H1 (cell line): ENCODE measurements around the gene GRAMD2A. TPM values are rescaled to one million over a fixed set of nuclear protein-coding genes. Genes with fewer than 3 reads are reported as not detected.

Experiments
- CTCF ChIA-PET: fragments of 300-600 bp; sonication (Branson Sonifier 250); formaldehyde crosslinking; loops from one replicate; lab custom pipeline; 2021; ENCODE audit not compliant: partially characterized antibody; lab: Charles Lee
- POLR2A ChIA-PET: fragments of 300-600 bp; sonication (Branson Sonifier 250); formaldehyde crosslinking; loops from one replicate; lab custom pipeline; 2021; ENCODE audit warnings: inconsistent platforms; ENCODE audit not compliant: partially characterized antibody; lab: Charles Lee
- DNase-seq, 2 experiments: peaks; one replicate each; pipeline versions ENCODE4 v3.0.0 to v3.0.0-alpha.2; 2010 to 2022; ENCODE audit warnings: low spot score in 2 of 2, low read depth in 1 of 2, mixed read lengths in 1 of 2
- FAIRE-seq: peaks from 2 replicates; lab custom pipeline; 2011; peaks lifted over from hg19 to GRCh38; lab: Jason Lieb, UNC
- H2AFZ ChIP-seq: 2 replicates; pipeline ENCODE4 v1.8.1; 2012; ENCODE audit warnings: low read length, inconsistent platforms
- H2AK5ac ChIP-seq: 2 replicates; pipeline ENCODE4 v1.6.1; 2013; ENCODE audit warnings: low read depth, low read length
- H2BK120ac ChIP-seq: replicated peaks from 2 replicates; pipeline ENCODE3; 2013; ENCODE audit warnings: low read depth, low read length, inconsistent platforms
- H2BK12ac ChIP-seq: 2 replicates; pipeline ENCODE4 v1.6.1; 2013; ENCODE audit warnings: low read depth, low read length
- H2BK15ac ChIP-seq: 2 replicates; pipeline ENCODE4 v1.6.1; 2013; ENCODE audit warnings: low read length
- H2BK20ac ChIP-seq: 2 replicates; pipeline ENCODE4 v1.6.1; 2013; ENCODE audit warnings: low read length
- H2BK5ac ChIP-seq: 2 replicates; pipeline ENCODE4 v1.6.1; 2013; ENCODE audit warnings: low read depth, low read length
- H3K14ac ChIP-seq: 2 replicates; pipeline ENCODE4 v1.6.1; 2013; ENCODE audit warnings: inconsistent platforms; ENCODE audit not compliant: insufficient read length
- H3K18ac ChIP-seq: 2 replicates; pipeline ENCODE4 v1.6.1; 2013; ENCODE audit warnings: low read length; ENCODE audit errors: extremely low read depth
- H3K23ac ChIP-seq: 2 replicates; pipeline ENCODE4 v1.6.1; 2013; ENCODE audit warnings: inconsistent platforms; ENCODE audit not compliant: insufficient read length
- H3K23me2 ChIP-seq: 2 replicates; pipeline ENCODE4 v1.6.1; 2013; ENCODE audit warnings: low read depth, low read length
- H3K27ac ChIP-seq: 2 replicates; pipeline ENCODE4 v1.6.1; 2011; ENCODE audit warnings: low read depth, low read length, inconsistent platforms
- H3K27me3 ChIP-seq, 4 experiments: replicated peaks in 1 of 4; 1 replicate in 1 of 4; 2 replicates in 3 of 4; pipeline versions ENCODE4 v1.6.1 to v1.8.1; 2011 to 2013; ENCODE audit warnings: low read length in 3 of 4, mild to moderate bottlenecking in 3 of 4, inconsistent platforms in 2 of 4, mixed read lengths in 2 of 4, moderate library complexity in 1 of 4; ENCODE audit not compliant: control insufficient read depth in 3 of 4, insufficient read depth in 3 of 4; ENCODE audit errors: extremely low read depth in 1 of 4
- H3K36me3 ChIP-seq, 4 experiments: 2 replicates each; pipeline versions ENCODE4 v1.6.1 to v1.8.1; 2011 to 2013; ENCODE audit warnings: mild to moderate bottlenecking in 4 of 4, low read length in 3 of 4, moderate library complexity in 2 of 4, control low read depth in 1 of 4, inconsistent platforms in 1 of 4; ENCODE audit not compliant: insufficient read depth in 4 of 4, control insufficient read depth in 2 of 4
- H3K4ac ChIP-seq: replicated peaks from 2 replicates; pipeline ENCODE3; 2013; ENCODE audit warnings: low read length, low read depth, mixed read lengths, inconsistent platforms; ENCODE audit not compliant: insufficient read length
- H3K4me1 ChIP-seq, 4 experiments: replicated peaks in 1 of 4; 1 replicate in 1 of 4; 2 replicates in 3 of 4; pipeline versions ENCODE4 v1.6.1 to v1.8.1; 2011 to 2013; ENCODE audit warnings: low read length in 3 of 4, inconsistent platforms in 2 of 4, mixed read lengths in 1 of 4; ENCODE audit not compliant: insufficient read depth in 4 of 4, control insufficient read depth in 3 of 4
- H3K4me2 ChIP-seq, 2 experiments: 2 replicates each; pipeline versions ENCODE4 v1.6.1 to v1.8.1; 2011 to 2013; ENCODE audit warnings: low read depth in 2 of 2, low read length in 2 of 2, control low read depth in 1 of 2, inconsistent platforms in 1 of 2, mild to moderate bottlenecking in 1 of 2; ENCODE audit not compliant: insufficient read depth in 1 of 2
- H3K4me3 ChIP-seq, 4 experiments: fragments of 200-600, 300-600 bp in 1 of 4; sonication (generic), shearing (Covaris generic), sonication (Bioruptor Twin) in 1 of 4; 2 replicates each; pipeline versions ENCODE4 v1.5.1 to v1.8.1; 2011 to 2016; ENCODE audit warnings: low read length in 4 of 4, low read depth in 3 of 4, control low read depth in 2 of 4, inconsistent platforms in 2 of 4, mild to moderate bottlenecking in 2 of 4, mixed read lengths in 1 of 4, moderate library complexity in 1 of 4; ENCODE audit not compliant: insufficient read depth in 2 of 4; ENCODE audit errors: extremely low read depth in 1 of 4
- H3K56ac ChIP-seq: replicated peaks from 2 replicates; pipeline ENCODE3; 2013; ENCODE audit warnings: low read depth, mild to moderate bottlenecking, mixed read lengths, low read length, inconsistent platforms; ENCODE audit not compliant: insufficient read length
- H3K79me1 ChIP-seq: 2 replicates; pipeline ENCODE4 v1.6.1; 2013; ENCODE audit warnings: low read depth, low read length, control low read depth
- H3K79me2 ChIP-seq, 2 experiments: 2 replicates each; pipeline versions ENCODE4 v1.6.1 to v1.8.1; 2012 to 2013; ENCODE audit warnings: low read length in 2 of 2, mild to moderate bottlenecking in 2 of 2, inconsistent platforms in 1 of 2; ENCODE audit not compliant: insufficient read depth in 2 of 2, control insufficient read depth in 1 of 2
- H3K9ac ChIP-seq, 4 experiments: replicated peaks in 1 of 4; 1 replicate in 1 of 4; 2 replicates in 3 of 4; pipeline versions ENCODE4 v1.6.1 to v1.8.1; 2011 to 2013; ENCODE audit warnings: low read depth in 3 of 4, low read length in 3 of 4, control low read depth in 2 of 4, mild to moderate bottlenecking in 2 of 4, moderate library complexity in 2 of 4, inconsistent platforms in 1 of 4; ENCODE audit errors: extremely low read depth in 1 of 4
- H3K9me3 ChIP-seq, 2 experiments: 2 replicates each; pipeline versions ENCODE4 v1.6.1 to v1.8.1; 2012 to 2013; ENCODE audit warnings: mild to moderate bottlenecking in 2 of 2, moderate library complexity in 2 of 2, control low read depth in 1 of 2, inconsistent platforms in 1 of 2, low read depth in 1 of 2, low read length in 1 of 2, mixed read lengths in 1 of 2; ENCODE audit not compliant: insufficient read depth in 2 of 2
- H4K20me1 ChIP-seq, 2 experiments: replicated peaks in 1 of 2; 2 replicates each; pipeline versions ENCODE3 to v1.8.1; 2011 to 2013; ENCODE audit warnings: inconsistent platforms in 2 of 2, low read length in 2 of 2, mild to moderate bottlenecking in 1 of 2; ENCODE audit not compliant: insufficient read depth in 2 of 2, control insufficient read depth in 1 of 2
- H4K5ac ChIP-seq: 2 replicates; pipeline ENCODE4 v1.6.1; 2013; ENCODE audit warnings: low read length, low read depth, mixed read lengths, inconsistent platforms; ENCODE audit not compliant: insufficient read length
- H4K8ac ChIP-seq: 2 replicates; pipeline ENCODE4 v1.8.0; 2013; ENCODE audit warnings: mild to moderate bottlenecking, moderate library complexity, low read length, inconsistent platforms; ENCODE audit not compliant: insufficient read depth; ENCODE audit errors: extremely low read depth
- H4K91ac ChIP-seq: replicated peaks from 2 replicates; pipeline ENCODE3; 2013; ENCODE audit warnings: low read length, mixed read lengths, inconsistent platforms; ENCODE audit not compliant: insufficient read length
- BCL11A ChIP-seq, 2 experiments: IDR thresholded peaks; one replicate each; pipeline ENCODE4 v1.6.1; 2011; ENCODE audit warnings: low read depth in 2 of 2, low read length in 2 of 2, mild to moderate bottlenecking in 2 of 2
- BRCA1 ChIP-seq: IDR thresholded peaks from 2 replicates; pipeline ENCODE4 v1.6.1; 2012; ENCODE audit warnings: low read depth, low read length, improper control_type of control experiment
- GTF2F1 ChIP-seq: IDR thresholded peaks from 2 replicates; pipeline ENCODE4 v1.6.1; 2012; ENCODE audit warnings: low read depth, low read length, improper control_type of control experiment, borderline replicate concordance
- HDAC2 ChIP-seq, 2 experiments: fragments of 300-600 bp in 1 of 2; sonication (generic) in 1 of 2; IDR thresholded peaks; 2 replicates each; pipeline ENCODE4 v1.6.1; 2011 to 2012; ENCODE audit warnings: low read depth in 2 of 2, low read length in 2 of 2, mild to moderate bottlenecking in 2 of 2, moderate library complexity in 2 of 2, borderline replicate concordance in 1 of 2, inconsistent platforms in 1 of 2
- POU5F1 ChIP-seq: IDR thresholded peaks from 2 replicates; pipeline ENCODE4 v1.6.1; 2011; ENCODE audit warnings: low read depth, mild to moderate bottlenecking, low read length, moderate library complexity
- RXRA ChIP-seq: IDR thresholded peaks from 2 replicates; pipeline ENCODE4 v1.6.1; 2011; ENCODE audit warnings: low read depth, mild to moderate bottlenecking, low read length, moderate library complexity; ENCODE audit not compliant: insufficient read depth
- TAF1 ChIP-seq: IDR thresholded peaks from 2 replicates; pipeline ENCODE4 v1.6.1; 2011; ENCODE audit warnings: mild to moderate bottlenecking, low read depth, low read length
- TCF12 ChIP-seq: IDR thresholded peaks from 2 replicates; pipeline ENCODE4 v1.6.1; 2011; ENCODE audit warnings: low read depth, mild to moderate bottlenecking, low read length
- TEAD4 ChIP-seq: IDR thresholded peaks from 2 replicates; pipeline ENCODE4 v1.6.1; 2012; ENCODE audit warnings: low read depth, low read length, inconsistent platforms, mixed read lengths
- WGBS, 2 experiments: shearing (Covaris generic) in 1 of 2; methylation state at CpG; one replicate each; pipeline versions ENCODE4 v1.1.6 to v1.1.7; 2013 to 2015; ENCODE audit warnings: low lambda C conversion rate in 2 of 2, mixed read lengths in 2 of 2, inconsistent platforms in 1 of 2, low coverage in 1 of 2, missing lambda C conversion rate in 1 of 2; ENCODE audit not compliant: insufficient replicate concordance in 2 of 2, insufficient coverage in 1 of 2, insufficient read length in 1 of 2; ENCODE audit errors: extremely low coverage in 1 of 2, missing lambda C conversion rate in 1 of 2; 5-methylcytosine and 5-hydroxymethylcytosine counted together
- polyA plus RNA-seq, 7 experiments: library from polyadenylated mRNA; depleted of rRNA in 3 of 7; stranded (reverse) in 5 of 7; unstranded in 2 of 7; fragments of >200 nt in 5 of 7; fragments of 200-250 nt in 2 of 7; gene quantifications; 1 replicate in 5 of 7; 2 replicates in 1 of 7; 4 replicates in 1 of 7; pipeline versions ENCODE4 v1.2.1 to v1.2.3, GENCODE V29; 2011 to 2013; ENCODE audit warnings: missing spikeins in 2 of 7, mixed read lengths in 2 of 7
- total RNA-seq: library from RNA; stranded (reverse); fragmentation: NEBNext Ultra II Directional; extraction: Animal tissue kit (Norgen Biotek cat#: 25700); gene quantifications from 2 replicates; pipeline ENCODE4 v1.2.1, GENCODE V29; 2021
- TF ChIP-seq, protein P1 (sequence below): IDR thresholded peaks from 2 replicates; pipeline ENCODE4 v1.6.1; 2011; ENCODE audit warnings: low read depth, mild to moderate bottlenecking, low read length; ENCODE audit not compliant: insufficient read depth
- TF ChIP-seq, protein P2 (sequence below): IDR thresholded peaks from 2 replicates; pipeline ENCODE4 v1.6.1; 2011; ENCODE audit warnings: low read length, improper control_type of control experiment
- TF ChIP-seq, protein P3 (sequence below): IDR thresholded peaks from 2 replicates; pipeline ENCODE4 v1.6.1; 2012; ENCODE audit warnings: inconsistent platforms

Gene GRAMD2A
- total and polyA plus RNA-seq, 2 of the 8 experiments (the other 6 are each of a cell fraction or from before 2014, with no cell fraction given) = 0.57 to 1.5 TPM

DNA sequence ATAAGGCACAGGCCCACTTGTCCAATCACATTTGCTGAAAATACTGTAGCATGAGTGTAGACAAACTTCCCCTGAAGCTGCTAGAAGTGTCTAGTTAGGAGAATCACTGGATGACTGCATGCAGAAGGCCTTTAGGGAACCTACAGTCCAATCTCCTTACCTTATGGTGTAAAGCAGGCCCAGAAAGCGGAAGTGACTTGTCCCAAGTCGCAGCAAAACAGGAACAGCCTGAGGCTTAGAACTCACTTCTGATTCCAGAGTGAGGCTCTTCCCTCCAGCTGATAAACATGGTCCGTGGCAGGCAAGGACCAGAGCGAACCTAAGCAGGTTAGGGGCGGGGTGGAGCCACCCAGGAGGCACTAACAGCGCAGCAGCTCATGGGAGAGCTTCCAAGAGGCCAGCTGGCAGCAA, 2.5 kb downstream of the GRAMD2A start:
- ChIA-PET POLR2A (interaction anchor here (1.1 to 4.4 kb wide), 3 partner anchors 16 to 36 kb away, joined by 3 to 33 read pairs (median 4); partner anchors contain the start of gene PKM), CTCF (interaction anchor here (1.4 kb wide), 2 partner anchors 36 to 84 kb away, joined by 3 to 4 read pairs; no protein-coding TSS in a partner anchor)
- Histone ChIP-seq H3K4me1 (peaks cover 2 to 8% (median 4%) of the 10 kb centered on the region in 4 experiments; a peak in 6 of 7 replicates), H3K27me3 (peaks cover 7 to 21% (median 17%) of the 10 kb centered on the region in 4 experiments; a peak in 6 of 7 replicates), H3K27ac (no peak overlapping the region), H2BK20ac (no peak overlapping the region), H3K4ac (no peak overlapping the region), H2BK120ac (no peak overlapping the region), H3K56ac (no peak overlapping the region), H4K91ac (no peak overlapping the region), H3K9ac (no peak overlapping the region), H3K9me3 (no peaks in the 10 kb centered on the region), H3K79me2 (no peaks in the 10 kb centered on the region), H3K4me2 (no peak overlapping the region), H3K4me3 (no peak overlapping the region), H4K8ac (no peak overlapping the region), H2BK12ac (no peak overlapping the region), H3K36me3 (peaks cover 8 to 12% (median 11%) of the 10 kb centered on the region in 4 experiments; a peak in 7 of 8 replicates), H4K20me1 (peaks cover 4 to 11% of the 10 kb centered on the region in 2 experiments), H3K79me1 (no peaks in the 10 kb centered on the region), H2AFZ (no peak overlapping the region), H2AK5ac (no peak overlapping the region), H2BK5ac (no peak overlapping the region), H4K5ac (no peak overlapping the region), H2BK15ac (no peak overlapping the region), H3K23me2 (peaks cover 9% of the 10 kb centered on the region), H3K14ac (no peak overlapping the region), H3K23ac (no peak overlapping the region), H3K18ac (no peak overlapping the region)
- 78% methylated on average over 6 of the region's 6 CpGs; no CpG with 5 or more reads in 1 of the 2 experiments for WGBS, 2 experiments
- FAIRE-seq (no peak), DNase-seq (no peak)
- TF ChIP-seq TAF1 = no peak
- no peak for TF ChIP-seq HDAC2 (IDR thresholded peaks at IDR 0.05; ENCODE audit: borderline replicate concordance in 1 of 2, low read depth in 2 of 2, low read length in 2 of 2)
- no peak for TF ChIP-seq RXRA
- TF ChIP-seq TEAD4 = no peak
- no peak for TF ChIP-seq TCF12
- TF ChIP-seq GTF2F1 = no peak
- TF ChIP-seq, protein P1, sequence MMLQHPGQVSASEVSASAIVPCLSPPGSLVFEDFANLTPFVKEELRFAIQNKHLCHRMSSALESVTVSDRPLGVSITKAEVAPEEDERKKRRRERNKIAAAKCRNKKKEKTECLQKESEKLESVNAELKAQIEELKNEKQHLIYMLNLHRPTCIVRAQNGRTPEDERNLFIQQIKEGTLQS = no peak
- TF ChIP-seq, protein P2, sequence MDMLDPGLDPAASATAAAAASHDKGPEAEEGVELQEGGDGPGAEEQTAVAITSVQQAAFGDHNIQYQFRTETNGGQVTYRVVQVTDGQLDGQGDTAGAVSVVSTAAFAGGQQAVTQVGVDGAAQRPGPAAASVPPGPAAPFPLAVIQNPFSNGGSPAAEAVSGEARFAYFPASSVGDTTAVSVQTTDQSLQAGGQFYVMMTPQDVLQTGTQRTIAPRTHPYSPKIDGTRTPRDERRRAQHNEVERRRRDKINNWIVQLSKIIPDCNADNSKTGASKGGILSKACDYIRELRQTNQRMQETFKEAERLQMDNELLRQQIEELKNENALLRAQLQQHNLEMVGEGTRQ = no peak
- no peak for TF ChIP-seq POU5F1
- no peak for TF ChIP-seq BRCA1
- TF ChIP-seq, protein P3, sequence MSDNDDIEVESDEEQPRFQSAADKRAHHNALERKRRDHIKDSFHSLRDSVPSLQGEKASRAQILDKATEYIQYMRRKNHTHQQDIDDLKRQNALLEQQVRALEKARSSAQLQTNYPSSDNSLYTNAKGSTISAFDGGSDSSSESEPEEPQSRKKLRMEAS = no peak
- no peak for TF ChIP-seq BCL11A (IDR thresholded peaks at IDR 0.05; ENCODE audit: low read depth in 2 of 2, low read length in 2 of 2)
